ENCODE data around the gene TRABD2A. TPM values are rescaled to one million over a fixed set of nuclear protein-coding genes. Genes with fewer than 3 reads are reported as not detected.
"Not testable (repeated sequence)": the region's sequence is repeated elsewhere in the genome, so short reads cannot be mapped to it uniquely, and the experiment has no call there.

The TRABD2A gene
- total RNA-seq, 1 donor from 2014 or later = not detected

GRCh38 chr2:84873350-84873749 is 7.5 kb downstream of the TRABD2A start:
- peaks cover 8% of the 10 kb centered on the region for H3K36me3 Mint-ChIP-seq (ENCODE audit: unreplicated experiment)
- no peaks in the 10 kb centered on the region for H3K4me1 Mint-ChIP-seq (ENCODE audit: low read depth, unreplicated experiment)
- no peak for TF ChIP-seq CTCF (IDR thresholded peaks at IDR 0.05; ENCODE audit: partially characterized antibody, unreplicated experiment)
- H3K27me3 Mint-ChIP-seq (ENCODE audit: unreplicated experiment) = peaks cover 11% of the 10 kb centered on the region
- peaks cover 8% of the 10 kb centered on the region for H3K9me3 Mint-ChIP-seq (ENCODE audit: unreplicated experiment)
- H3K4me3 Mint-ChIP-seq (ENCODE audit: unreplicated experiment) = no peak overlapping the region
- DNase-seq = no peak
- H3K27ac Mint-ChIP-seq (ENCODE audit: unreplicated experiment) = no peak overlapping the region

DNA sequence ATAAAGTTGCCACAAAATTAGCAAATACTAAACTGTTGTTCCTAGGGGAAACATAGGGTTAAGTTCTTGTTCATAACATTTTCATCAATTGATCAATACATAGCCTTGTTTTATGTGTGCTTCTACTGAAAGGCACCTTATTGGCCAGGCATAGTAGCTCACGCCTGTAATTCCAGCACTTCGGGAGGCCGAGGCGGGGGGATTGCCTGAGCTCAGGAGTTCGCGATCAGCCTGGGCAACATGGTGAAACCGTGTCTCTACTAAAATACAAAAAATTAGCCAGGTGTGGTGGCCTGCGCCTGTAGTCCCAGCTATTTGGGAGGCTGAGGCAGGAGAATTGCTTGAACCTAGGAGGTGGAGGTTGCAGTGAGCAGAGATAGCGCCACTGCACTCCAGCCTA is 8.2 kb downstream of the TRABD2A start:
- DNase-seq; H3K9me3 Mint-ChIP-seq (ENCODE audit: unreplicated experiment); H3K27ac Mint-ChIP-seq (ENCODE audit: unreplicated experiment); H3K27me3 Mint-ChIP-seq (ENCODE audit: unreplicated experiment); H3K36me3 Mint-ChIP-seq (ENCODE audit: unreplicated experiment); H3K4me1 Mint-ChIP-seq (ENCODE audit: low read depth, unreplicated experiment); H3K4me3 Mint-ChIP-seq (ENCODE audit: unreplicated experiment): not testable (repeated sequence)

GRCh38 chr2:84870306-84870705 is 10.6 kb downstream of the TRABD2A start:
- TF ChIP-seq CTCF (IDR thresholded peaks at IDR 0.05; ENCODE audit: partially characterized antibody, unreplicated experiment) = no peak
- H3K9me3 Mint-ChIP-seq (ENCODE audit: unreplicated experiment) = peaks cover 7% of the 10 kb centered on the region
- no peak overlapping the region for H3K4me3 Mint-ChIP-seq (ENCODE audit: unreplicated experiment)
- no peak for DNase-seq
- H3K27ac Mint-ChIP-seq (ENCODE audit: unreplicated experiment) = no peak overlapping the region
- H3K36me3 Mint-ChIP-seq (ENCODE audit: unreplicated experiment) = peaks cover 7% of the 10 kb centered on the region
- H3K4me1 Mint-ChIP-seq (ENCODE audit: low read depth, unreplicated experiment) = no peaks in the 10 kb centered on the region
- H3K27me3 Mint-ChIP-seq (ENCODE audit: unreplicated experiment) = peaks cover 8% of the 10 kb centered on the region

DNA sequence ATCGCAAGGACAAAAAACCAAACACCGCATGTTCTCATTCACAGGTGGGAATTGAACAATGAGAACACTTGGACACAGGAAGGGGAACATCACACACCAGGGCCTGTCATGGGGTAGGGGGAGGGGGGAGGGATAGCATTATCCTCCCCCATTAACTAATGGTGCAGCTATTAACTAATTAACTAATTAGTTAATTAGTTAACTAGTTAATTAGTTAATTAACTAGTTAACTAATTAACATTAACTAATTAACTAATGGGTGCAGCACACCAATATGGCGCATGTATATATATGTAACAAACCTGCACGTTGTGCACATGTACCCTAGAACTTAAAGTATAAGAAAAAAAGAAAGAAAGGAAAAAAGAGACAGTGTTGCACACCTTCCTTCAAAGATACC is 12.6 kb downstream of the TRABD2A start:
- not testable (repeated sequence) for DNase-seq; H3K27me3 Mint-ChIP-seq (ENCODE audit: unreplicated experiment); H3K36me3 Mint-ChIP-seq (ENCODE audit: unreplicated experiment); H3K4me1 Mint-ChIP-seq (ENCODE audit: low read depth, unreplicated experiment); H3K4me3 Mint-ChIP-seq (ENCODE audit: unreplicated experiment); H3K27ac Mint-ChIP-seq (ENCODE audit: unreplicated experiment); H3K9me3 Mint-ChIP-seq (ENCODE audit: unreplicated experiment)

GRCh38 chr2:84866122-84866521 is 14.8 kb downstream of the TRABD2A start:
- Mint-ChIP-seq H3K9me3 (ENCODE audit: unreplicated experiment) (no peaks in the 10 kb centered on the region), H3K4me3 (ENCODE audit: unreplicated experiment) (no peak overlapping the region), H3K27me3 (ENCODE audit: unreplicated experiment) (peaks cover 2% of the 10 kb centered on the region), H3K4me1 (ENCODE audit: low read depth, unreplicated experiment) (no peaks in the 10 kb centered on the region), H3K27ac (ENCODE audit: unreplicated experiment) (no peak overlapping the region), H3K36me3 (ENCODE audit: unreplicated experiment) (no peaks in the 10 kb centered on the region)
- DNase-seq = no peak
- no peak for TF ChIP-seq CTCF (IDR thresholded peaks at IDR 0.05; ENCODE audit: partially characterized antibody, unreplicated experiment)

DNA sequence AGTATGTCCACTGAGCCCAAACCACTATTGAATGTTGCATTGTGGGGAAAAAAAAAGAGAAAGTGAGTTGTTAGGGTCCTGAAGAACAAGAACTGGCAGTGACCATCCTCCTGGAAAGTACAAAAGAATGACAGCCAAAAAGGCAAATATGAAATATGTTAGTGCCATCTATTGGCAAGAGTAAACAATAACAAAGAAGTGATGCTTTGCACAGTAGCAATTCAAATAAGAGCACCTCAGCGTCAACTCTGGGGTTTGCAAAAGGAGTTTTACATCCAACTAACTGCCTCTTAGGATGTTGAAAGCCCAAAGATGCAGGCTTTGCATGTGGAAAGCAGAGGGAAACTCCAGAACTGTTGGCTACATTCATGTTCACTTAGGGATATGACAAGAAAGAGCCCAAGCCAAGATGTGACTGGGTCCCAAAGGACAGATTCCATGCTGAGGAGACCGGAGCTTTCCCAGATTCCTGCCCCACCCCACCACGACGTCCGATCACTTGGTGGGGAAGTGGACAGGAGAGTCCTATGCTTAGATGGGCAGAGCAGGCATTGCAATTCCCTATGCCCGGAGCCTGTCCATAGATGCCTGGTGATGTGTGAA is 15.6 kb downstream of the TRABD2A start:
- no peak for TF ChIP-seq CTCF (IDR thresholded peaks at IDR 0.05; ENCODE audit: partially characterized antibody, unreplicated experiment)
- DNase-seq = no peak
- no peaks in the 10 kb centered on the region for H3K9me3 Mint-ChIP-seq (ENCODE audit: unreplicated experiment)
- H3K27ac Mint-ChIP-seq (ENCODE audit: unreplicated experiment) = no peak overlapping the region
- H3K4me1 Mint-ChIP-seq (ENCODE audit: low read depth, unreplicated experiment) = no peaks in the 10 kb centered on the region
- no peaks in the 10 kb centered on the region for H3K36me3 Mint-ChIP-seq (ENCODE audit: unreplicated experiment)
- no peak overlapping the region for H3K4me3 Mint-ChIP-seq (ENCODE audit: unreplicated experiment)
- H3K27me3 Mint-ChIP-seq (ENCODE audit: unreplicated experiment) = peaks cover 4% of the 10 kb centered on the region
